Fibroblast of skin of right biceps (primary cell): Measurements from ENCODE around the gene FOXJ2.
"Not testable (repeated sequence)": the region's sequence is repeated elsewhere in the genome, so short reads cannot be mapped to it uniquely, and the experiment has no call there.

Source experiments
- DNase-seq: peaks from one replicate; pipeline ENCODE4 v3.0.0-alpha.2; 2013

FOXJ2 gene

DNA sequence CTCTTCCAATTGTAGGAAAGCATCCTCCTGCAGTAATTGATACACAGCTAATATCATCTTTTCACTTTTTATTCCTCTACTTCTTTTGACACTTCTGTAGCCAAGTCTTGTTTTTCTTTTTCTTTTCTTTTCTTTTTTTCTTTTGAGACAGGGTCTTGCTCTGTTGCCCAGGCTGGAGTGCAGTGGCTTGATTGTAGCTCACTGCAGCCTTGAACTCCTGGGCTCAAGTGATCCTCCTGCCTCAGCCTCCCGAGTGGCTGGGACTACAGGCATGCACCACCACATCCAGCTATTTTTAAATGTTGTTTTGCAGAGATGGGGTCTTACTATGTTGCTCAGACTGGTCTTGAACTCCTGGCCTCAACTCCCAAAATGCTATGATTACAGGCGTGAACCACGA, 39.3 kb downstream of the FOXJ2 start:
- not testable (repeated sequence) for DNase-seq

DNA sequence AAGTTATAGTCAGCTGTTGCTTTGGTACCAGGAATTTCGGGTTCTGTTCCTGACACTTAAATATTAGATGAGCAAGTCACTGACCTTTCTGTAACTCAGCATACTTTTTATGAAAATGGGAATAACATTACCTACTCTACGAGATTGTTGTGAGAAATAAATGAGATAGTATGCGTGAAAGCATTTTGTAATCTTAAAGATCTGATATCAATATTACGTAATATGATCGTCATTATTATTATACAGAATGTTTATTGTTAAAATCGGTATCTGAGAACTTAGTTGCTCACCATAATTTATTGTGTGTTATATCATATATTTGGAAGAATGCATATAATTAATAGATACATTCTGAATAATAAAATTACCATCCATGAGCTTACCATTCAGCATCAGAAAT, 43.4 kb downstream of the FOXJ2 start:
- no peak for DNase-seq

DNA sequence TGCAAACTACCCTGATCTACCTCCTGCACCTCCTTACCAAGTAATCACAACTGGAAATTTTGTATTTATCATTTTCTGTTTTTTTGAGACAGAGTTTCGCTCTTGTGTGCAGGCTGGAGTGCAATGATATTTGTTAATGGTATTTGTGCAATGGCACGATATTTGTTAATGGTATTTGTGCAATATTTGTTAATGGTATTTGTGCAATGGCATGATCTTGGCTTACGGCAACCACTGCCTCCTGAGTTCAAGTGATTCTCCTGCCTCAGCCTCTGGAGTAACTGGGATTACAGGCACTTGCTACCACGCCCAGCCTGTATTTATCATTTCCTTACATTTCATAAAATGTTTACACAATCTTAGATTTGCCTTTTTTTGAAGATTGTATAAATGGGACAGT, 43.9 kb downstream of the FOXJ2 start:
- DNase-seq, result no peak

DNA sequence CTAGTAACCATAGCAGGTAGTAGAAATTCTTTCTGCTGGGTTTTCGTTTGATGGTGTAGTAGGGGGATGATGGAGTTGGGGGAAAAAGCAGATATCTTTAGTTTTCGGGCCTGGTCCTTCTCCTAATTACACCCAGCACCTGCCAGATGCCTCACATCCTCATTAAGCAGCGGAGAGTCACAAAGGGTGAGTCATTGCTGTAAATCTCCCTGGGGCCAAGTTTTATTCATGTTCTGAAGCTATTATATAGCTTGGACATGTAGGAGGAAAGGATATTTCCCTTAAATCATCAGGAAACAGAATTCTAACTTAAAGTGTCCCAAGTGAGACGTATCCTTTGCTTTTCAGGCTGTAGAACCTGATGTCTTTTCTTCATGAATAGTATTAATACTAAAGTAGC, 44.7 kb downstream of the FOXJ2 start:
- peak; percentile 65 for DNase-seq

DNA sequence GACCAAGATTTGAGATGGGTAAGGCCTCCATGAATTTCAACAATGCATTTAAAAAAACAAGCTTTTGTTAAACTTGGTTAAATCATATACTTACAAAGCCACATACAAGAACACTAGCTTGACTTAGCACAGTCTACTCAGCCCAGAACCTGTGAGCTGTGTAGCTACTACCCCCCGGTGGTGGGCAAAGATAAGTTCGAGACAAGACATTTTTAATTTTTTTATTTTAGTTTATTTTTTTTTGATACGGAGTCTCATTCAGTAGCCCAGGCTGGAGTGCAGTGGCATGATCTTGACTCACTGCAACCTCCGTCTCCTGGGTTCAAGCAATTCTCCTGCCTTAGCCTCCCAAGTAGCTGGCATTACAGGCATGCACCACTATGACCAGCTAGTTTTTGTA, 45.9 kb downstream of the FOXJ2 start:
- DNase-seq, result peak; percentile 73

DNA sequence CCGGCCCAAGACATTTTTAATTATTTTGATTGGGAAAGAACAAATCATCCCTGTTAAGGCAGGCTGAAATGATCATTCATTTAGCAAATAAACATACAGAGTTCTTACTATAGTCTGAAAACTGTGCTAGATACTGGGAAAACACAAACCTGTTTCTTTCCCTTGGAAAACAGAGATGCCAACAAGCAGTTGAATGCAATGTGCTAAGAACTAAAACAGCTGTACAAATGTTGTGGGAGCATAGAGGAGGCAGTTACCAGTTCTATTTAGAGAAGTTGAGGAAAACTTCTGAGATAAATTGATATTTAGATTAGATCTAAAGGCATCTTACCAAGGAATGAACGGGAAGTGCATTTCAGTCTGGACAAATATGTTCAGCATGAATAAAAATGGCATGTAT, 46.4 kb downstream of the FOXJ2 start:
- no peak for DNase-seq

DNA sequence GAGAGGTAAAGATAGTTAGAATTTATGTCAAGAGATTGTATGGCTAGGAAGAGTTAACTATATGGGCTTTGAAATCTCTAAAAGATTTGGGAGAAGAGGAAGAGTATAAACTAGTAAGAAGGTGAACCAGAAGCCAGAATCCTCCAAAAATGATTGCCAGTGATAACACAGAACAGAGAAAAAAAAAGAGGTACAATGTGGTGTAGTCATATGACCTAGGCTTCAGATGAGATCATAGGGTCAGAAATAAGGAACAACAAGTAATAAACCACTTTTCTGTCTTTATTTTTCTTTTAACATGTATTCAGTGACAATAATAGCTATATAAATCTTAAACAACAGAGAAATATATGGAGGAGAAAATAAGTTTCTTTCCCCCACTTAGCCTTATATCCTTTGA, 47.6 kb downstream of the FOXJ2 start:
- no peak for DNase-seq

DNA sequence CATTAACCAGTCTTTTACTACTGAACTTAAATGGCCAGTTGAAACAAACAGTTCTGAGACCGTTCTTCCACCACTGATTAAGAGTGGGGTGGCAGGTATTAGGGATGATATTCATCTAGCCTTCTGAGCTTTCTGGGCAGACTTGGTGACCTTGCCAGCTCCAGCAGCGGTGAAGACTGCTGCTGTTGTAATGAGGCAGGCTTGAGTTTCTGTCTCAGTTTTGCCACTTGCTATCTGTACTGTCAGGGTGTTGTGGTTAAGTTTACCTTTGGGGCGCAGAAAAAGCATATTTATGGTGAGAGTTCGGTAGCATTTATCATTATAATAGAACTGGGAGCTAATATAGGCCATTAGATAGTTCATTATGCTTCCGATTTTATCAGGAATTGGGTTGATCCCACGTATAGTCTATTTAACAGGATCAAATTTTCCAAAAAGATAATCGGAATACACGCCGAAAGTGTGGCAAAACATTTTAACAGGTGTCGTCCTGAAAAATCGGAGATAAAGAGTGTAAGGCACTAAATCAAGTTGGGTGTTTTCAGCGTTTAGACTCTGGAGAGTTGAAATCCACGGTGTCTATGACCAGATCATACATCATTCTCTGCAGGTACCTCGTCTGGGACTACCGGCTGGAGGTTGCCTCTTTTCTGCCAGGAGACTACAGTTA, 48.9 kb downstream of the FOXJ2 start:
- no peak for DNase-seq

DNA sequence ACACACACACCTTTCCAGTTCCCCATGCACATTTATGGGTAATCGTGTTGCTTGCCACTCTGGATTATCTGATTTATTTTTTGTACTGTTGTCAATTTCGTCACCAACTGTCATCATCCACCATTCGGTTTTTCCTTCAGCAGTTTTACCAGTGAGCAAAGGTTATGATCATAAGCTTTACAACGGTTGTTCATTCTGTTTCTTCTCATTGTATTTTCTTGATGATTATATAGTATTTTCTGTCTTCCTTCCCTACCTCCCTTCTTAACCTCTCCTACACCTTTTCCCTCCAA, 50.2 kb downstream of the FOXJ2 start:
- no peak for DNase-seq

DNA sequence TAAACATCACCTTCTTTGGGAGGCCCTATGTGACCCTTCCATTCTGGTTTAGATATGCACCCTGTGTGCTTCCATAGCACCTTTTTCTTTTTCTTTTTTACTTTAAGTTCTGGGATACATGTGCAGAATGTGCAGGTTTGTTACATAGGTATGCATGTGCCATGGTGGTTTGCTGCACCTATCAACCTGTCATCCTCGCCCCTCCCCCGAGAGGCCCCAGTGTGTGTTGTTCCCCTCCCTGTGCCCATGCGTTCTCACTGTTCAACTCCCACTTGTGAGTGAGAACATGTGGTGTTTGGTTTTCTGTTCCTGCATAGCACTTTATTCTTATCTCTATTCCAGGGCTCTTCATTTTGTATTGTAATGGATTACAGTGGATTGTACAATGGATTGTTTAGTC, 51.8 kb downstream of the FOXJ2 start:
- not testable (repeated sequence) for DNase-seq

DNA sequence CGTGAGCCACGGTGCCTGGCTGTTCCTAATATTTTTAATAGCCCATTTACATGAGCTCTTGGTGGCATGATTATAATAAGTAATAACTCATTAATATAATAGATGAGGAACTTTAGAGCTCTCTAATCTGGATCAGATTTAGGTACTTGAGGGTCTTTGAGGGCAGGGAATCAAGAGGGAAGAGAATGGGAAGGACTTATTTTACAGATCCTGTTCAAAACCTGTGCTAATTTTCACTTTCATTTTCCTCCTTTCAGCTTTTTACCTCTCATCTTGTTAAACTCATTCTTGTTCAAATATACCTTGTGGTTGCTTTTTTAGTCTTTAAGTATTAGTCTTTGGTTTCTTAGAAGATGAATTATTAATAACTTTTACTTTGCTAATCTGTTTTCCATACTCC, 55.1 kb downstream of the FOXJ2 start:
- DNase-seq, result no peak

DNA sequence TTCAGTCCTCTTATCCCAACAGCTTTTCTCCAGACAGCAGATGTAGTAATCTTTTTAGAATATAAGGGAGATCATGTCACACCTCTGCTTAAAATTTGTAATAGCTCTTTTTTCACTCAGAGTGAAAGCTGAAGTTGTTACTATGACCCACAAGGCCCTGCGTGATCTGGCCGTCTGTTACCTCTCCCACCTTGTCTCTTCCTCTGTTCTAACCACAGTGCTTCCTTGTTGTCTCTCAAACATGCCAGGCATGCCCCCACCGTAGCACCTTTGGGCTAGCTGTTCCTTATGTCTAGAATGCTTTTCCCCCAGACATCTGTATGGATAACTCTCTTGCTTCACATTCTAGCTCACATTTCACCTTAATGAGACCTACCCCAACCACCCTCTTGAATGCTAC, 56.1 kb downstream of the FOXJ2 start:
- no peak for DNase-seq

DNA sequence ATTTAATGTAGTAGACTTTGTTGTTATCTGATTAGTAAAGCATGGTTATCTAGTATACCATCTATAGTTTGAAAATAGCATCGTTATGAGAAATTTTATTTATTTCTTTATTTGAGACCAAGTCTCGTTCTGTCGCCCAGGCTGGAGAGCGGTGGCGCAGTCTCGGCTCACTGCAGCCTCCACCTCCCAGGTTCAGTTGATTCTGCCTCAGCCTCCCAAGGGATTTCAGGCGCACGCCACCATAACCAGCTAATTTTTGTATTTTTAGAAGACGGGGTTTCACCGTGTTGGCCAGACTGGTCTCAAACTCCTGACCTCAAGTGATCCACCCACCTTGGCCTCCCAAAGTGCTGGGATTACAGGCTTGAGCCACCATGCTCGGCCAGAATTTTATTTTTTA, 56.8 kb downstream of the FOXJ2 start:
- DNase-seq, result not testable (repeated sequence)

DNA sequence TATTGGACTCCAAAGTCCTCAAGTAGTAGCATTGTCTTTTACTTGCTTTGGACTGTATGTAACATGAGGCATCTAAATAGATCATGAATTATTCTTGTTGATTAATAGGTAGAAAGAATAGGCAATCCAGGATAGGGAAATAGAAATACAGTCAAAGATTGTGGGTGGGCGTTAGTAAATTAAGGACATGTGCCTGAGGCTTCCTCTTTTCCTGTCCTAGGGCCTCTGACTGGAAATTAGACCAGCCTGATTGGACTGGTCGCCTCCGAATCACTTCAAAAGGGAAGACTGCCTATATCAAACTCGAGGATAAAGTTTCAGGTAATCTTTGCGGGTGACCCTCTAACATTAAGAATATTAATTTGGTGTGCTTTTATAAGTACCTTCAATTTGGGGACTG, 57.2 kb downstream of the FOXJ2 start:
- DNase-seq, result no peak

DNA sequence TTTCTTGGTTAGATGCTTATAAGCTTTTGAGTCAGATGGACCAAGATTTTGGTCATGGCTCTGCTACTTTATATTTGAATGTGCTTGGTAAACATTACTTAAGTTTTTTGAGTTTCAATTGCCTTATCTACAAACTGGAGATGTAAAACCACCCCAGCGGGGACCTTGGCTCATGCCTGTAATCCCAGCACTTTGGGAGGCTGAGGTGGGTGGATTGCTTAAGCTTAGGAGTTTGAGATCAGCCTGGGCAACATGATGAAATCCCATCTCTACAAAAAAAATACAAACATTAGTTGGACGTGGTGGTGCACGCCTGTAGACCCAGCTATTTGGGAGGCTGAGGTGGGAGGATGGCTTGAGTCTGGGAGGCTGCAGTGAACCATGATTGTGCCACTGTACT, 60.8 kb downstream of the FOXJ2 start:
- no peak for DNase-seq

DNA sequence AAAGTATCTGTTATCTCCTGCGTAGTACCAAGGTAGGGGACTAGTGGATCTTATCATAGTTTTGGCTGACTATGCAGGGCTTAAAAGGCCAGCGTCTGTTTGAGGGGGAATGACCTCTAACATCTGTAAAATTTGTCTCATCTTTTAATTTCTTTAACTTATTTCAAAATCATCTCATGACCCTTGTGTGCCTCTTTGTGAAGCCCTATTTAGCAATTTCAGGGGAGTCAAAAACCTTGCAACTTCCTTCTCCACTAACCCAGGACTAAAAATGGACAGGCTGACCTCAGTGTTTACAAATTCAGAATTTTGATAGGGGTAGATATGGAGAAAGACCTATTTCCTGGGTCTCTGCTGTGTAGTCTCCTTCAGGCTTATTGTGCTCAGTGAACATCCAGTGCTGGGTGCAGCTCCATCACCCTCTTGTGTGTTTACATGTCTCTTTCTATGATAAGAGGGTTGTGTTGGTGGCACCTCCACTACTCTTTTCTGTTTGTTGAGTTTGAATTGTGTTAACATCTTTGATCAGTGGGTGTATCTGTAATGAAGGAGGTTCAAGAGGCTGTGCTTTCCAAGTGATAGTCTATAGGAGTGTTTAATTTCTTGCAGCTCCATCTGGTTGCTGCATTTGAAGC, 63.9 kb downstream of the FOXJ2 start:
- no peak for DNase-seq

DNA sequence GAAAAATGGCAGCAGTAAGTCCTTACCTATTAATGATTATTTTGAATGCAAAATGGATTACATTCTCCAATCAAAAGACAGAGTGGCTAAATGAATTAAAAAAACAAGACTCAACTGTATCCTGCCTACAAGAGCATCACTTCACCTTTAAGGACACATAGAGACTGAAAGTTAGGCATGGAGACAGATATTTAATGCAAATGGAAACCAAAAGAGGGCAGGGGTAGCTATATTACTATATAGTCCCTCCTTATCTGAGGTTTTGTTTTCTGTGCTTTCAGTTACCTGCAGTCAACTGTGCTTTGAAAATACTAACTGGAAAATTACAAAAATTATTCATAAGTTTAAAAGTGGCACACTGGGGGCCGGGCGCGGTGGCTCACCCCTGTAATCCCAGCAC, 66.7 kb downstream of the FOXJ2 start:
- no peak for DNase-seq
